HepG2 (cell line): Measurements from ENCODE around the gene ZFP36. TPM values are rescaled to one million over a fixed set of nuclear protein-coding genes. Genes with fewer than 3 reads are reported as not detected.

Experiments used
- ARID3A ChIP-seq: IDR thresholded peaks from 2 replicates; pipeline ENCODE4 v1.6.1; 2012; ENCODE audit warnings: low read depth, low read length, improper control_type of control experiment
- ATF6 ChIP-seq: sonication (generic); formaldehyde crosslinking; conservative IDR thresholded peaks from 2 replicates; pipeline ENCODE4 v1.4.0; 2020; ENCODE audit warnings: missing genetic modification reagents
- CEBPG ChIP-seq: IDR thresholded peaks from 2 replicates; pipeline ENCODE4 v1.6.1; 2016
- CENPX ChIP-seq: sonication (generic); formaldehyde crosslinking; IDR thresholded peaks from 2 replicates; pipeline ENCODE4 v1.9.0; 2021; ENCODE audit warnings: mild to moderate bottlenecking, missing genetic modification reagents, moderate library complexity
- GABPA ChIP-seq, 2 experiments: IDR thresholded peaks; 2 replicates each; pipeline ENCODE4 v1.6.1; 2011 to 2016; ENCODE audit warnings: low read depth in 2 of 2, low read length in 1 of 2, missing biosample characterization in 1 of 2, missing genetic modification characterization in 1 of 2
- IRF2 ChIP-seq: IDR thresholded peaks from 2 replicates; pipeline ENCODE4 v1.6.1; 2018; ENCODE audit warnings: missing genetic modification reagents, missing compliant biosample characterization
- MED1 ChIP-seq: sonication (generic); formaldehyde crosslinking; IDR thresholded peaks from 2 replicates; pipeline ENCODE4 v1.4.0; 2020; ENCODE audit warnings: missing genetic modification reagents
- PCBP1 ChIP-seq: fragments of 200-400 bp; formaldehyde crosslinking; IDR thresholded peaks from 2 replicates; pipeline ENCODE4 v1.6.1; 2017; ENCODE audit warnings: mild to moderate bottlenecking, low read depth, low read length, borderline replicate concordance
- RCOR2 ChIP-seq: IDR thresholded peaks from 2 replicates; pipeline ENCODE4 v1.6.1; 2016; ENCODE audit warnings: missing biosample characterization, missing genetic modification reagents
- TBX2 ChIP-seq: sonication (generic); formaldehyde crosslinking; IDR thresholded peaks from 2 replicates; pipeline ENCODE4 v1.5.0; 2020; ENCODE audit warnings: missing genetic modification reagents, mild to moderate bottlenecking, borderline replicate concordance
- THAP11 ChIP-seq: IDR thresholded peaks from 2 replicates; pipeline ENCODE4 v1.6.1; 2016; ENCODE audit warnings: missing biosample characterization, missing genetic modification reagents
- THAP8 ChIP-seq: sonication (generic); formaldehyde crosslinking; IDR thresholded peaks from 2 replicates; pipeline ENCODE4 v1.5.1; 2020; ENCODE audit warnings: missing genetic modification reagents, mild to moderate bottlenecking, borderline replicate concordance
- ZBTB46 ChIP-seq: sonication (generic); formaldehyde crosslinking; IDR thresholded peaks from 2 replicates; pipeline ENCODE4 v1.4.0; 2020; ENCODE audit warnings: mild to moderate bottlenecking, missing genetic modification reagents, borderline replicate concordance
- ZMYM2 ChIP-seq: sonication (generic); formaldehyde crosslinking; IDR thresholded peaks from 2 replicates; pipeline ENCODE4 v1.8.0; 2022; ENCODE audit warnings: mild to moderate bottlenecking, missing genetic modification reagents
- ZNF18 ChIP-seq: sonication (generic); formaldehyde crosslinking; IDR thresholded peaks from 2 replicates; pipeline ENCODE4 v1.8.0; 2022; ENCODE audit warnings: mild to moderate bottlenecking, missing genetic modification reagents; ENCODE audit not compliant: insufficient replicate concordance
- ZNF558 ChIP-seq: sonication (generic); formaldehyde crosslinking; IDR thresholded peaks from 2 replicates; pipeline ENCODE4 v1.9.0; 2022; ENCODE audit warnings: mild to moderate bottlenecking, missing genetic modification reagents, borderline replicate concordance
- ZNF607 ChIP-seq: sonication (generic); formaldehyde crosslinking; IDR thresholded peaks from 2 replicates; pipeline ENCODE4 v1.5.1; 2020; ENCODE audit warnings: missing genetic modification reagents, mild to moderate bottlenecking, borderline replicate concordance
- ZNF740 ChIP-seq: sonication (generic); formaldehyde crosslinking; IDR thresholded peaks from 2 replicates; pipeline ENCODE4 v1.4.0; 2020; ENCODE audit warnings: missing genetic modification reagents
- ZNF746 ChIP-seq: sonication (generic); formaldehyde crosslinking; IDR thresholded peaks from 2 replicates; pipeline ENCODE4 v1.8.0; 2022; ENCODE audit warnings: mild to moderate bottlenecking, missing genetic modification reagents
- ZNF747 ChIP-seq: sonication (generic); formaldehyde crosslinking; IDR thresholded peaks from 2 replicates; pipeline ENCODE4 v1.8.1; 2023; ENCODE audit warnings: missing genetic modification reagents, mild to moderate bottlenecking, borderline replicate concordance
- polyA plus RNA-seq, 8 experiments: library from polyadenylated mRNA; depleted of rRNA in 3 of 8; stranded (reverse) in 7 of 8; unstranded in 1 of 8; fragments of >200 nt; fragmentation: Illumina TruSeq in 4 of 8; extraction: Trizol in 4 of 8; gene quantifications; 2 replicates each; pipeline versions ENCODE4 v1.2.1 to v1.2.3, GENCODE V29; 2011 to 2016; ENCODE audit warnings: low read depth in 4 of 8, missing spikeins in 1 of 8, mixed read lengths in 1 of 8; ENCODE audit not compliant: insufficient read depth in 1 of 8
- total RNA-seq, 5 experiments: library from RNA; depleted of rRNA; stranded (reverse); fragments of >200 nt; fragmentation: Illumina TruSeq; extraction: Trizol; gene quantifications; 2 replicates each; pipeline ENCODE4 v1.2.3, GENCODE V29; 2016; ENCODE audit warnings: low read depth in 1 of 5

Gene ZFP36
- total and polyA plus RNA-seq, 2 of the 13 experiments (the other 11 are each of a cell fraction or from before 2014, with no cell fraction given) = 1.4 to 1.7 TPM

DNA sequence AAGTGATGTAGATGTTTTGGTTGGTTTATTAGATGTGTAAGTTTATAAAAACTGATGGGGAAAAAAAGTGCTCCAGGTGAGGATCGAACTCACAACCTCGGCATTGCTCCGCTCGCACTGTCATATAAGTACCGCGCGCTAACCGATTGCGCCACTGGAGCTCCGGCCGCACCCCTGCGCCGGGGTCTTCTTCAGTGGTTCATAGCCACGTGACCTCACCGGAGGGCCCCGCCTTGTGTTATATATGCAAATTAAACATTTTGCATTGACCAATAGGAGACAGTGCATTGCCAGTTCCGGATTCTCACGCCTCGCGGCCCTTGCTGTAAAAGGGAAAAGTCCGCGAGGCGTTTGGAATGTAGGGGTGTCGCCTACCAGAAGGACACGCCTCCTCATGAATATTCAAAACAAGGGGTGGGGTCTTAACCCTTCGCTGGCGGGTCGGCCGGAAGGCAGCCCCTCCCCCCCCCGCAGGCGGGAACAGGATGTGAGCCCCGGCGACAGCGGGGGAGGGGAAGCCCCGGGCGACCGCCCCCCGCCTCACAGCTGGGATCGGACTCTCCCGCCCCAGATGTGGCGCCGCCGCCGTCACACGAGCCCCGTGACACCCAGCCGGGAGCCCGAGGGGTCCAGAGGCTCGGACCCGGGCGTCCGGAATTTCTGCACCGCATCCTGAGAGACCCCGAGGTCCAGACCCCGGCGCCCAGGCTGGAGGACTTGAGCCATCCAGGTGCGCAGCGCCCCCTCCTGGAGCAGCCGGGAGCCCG, 5.6 kb downstream of the ZFP36 start, which contains the start of gene PLEKHG2 (continued):
- TF ChIP-seq ZNF740 (CRISPR knock-in tag) (peak; percentile 68; the same call in 1 of the 2 replicates), GABPA (IDR thresholded peaks at IDR 0.05; ENCODE audit: low read depth, low read length) (peak; percentile 65), GABPA (CRISPR knock-in tag; IDR thresholded peaks at IDR 0.05; ENCODE audit: low read depth) (peak; percentile 84), ZNF607 (CRISPR knock-in tag) (peak; percentile 69; the same call in 1 of the 2 replicates), CENPX (CRISPR knock-in tag) (no peak), CEBPG (peak; percentile 97), TBX2 (CRISPR knock-in tag) (peak; percentile 69), THAP11 (CRISPR knock-in tag) (peak; percentile 83), THAP8 (peak; percentile 15; the same call in 1 of the 2 replicates), ZMYM2 (CRISPR knock-in tag) (peak; percentile 81), ZNF558 (0 out of 2 replicates have a peak, but pooled peaks have one; percentile 50), ZBTB46 (0 out of 2 replicates have a peak, but pooled peaks have one; percentile 44), IRF2 (CRISPR knock-in tag) (peak; percentile 55; the same call in 1 of the 2 replicates), ARID3A (peak; percentile 93), ATF6 (CRISPR knock-in tag) (peak; percentile 90; the same call in 1 of the 2 replicates), RCOR2 (CRISPR knock-in tag) (peak; percentile 83; the same call in 1 of the 2 replicates), ZNF746 (peak; percentile 21), MED1 (peak; percentile 56), ZNF18 (peak; percentile 11), ZNF747 (peak; percentile 16; the same call in 1 of the 2 replicates), PCBP1 (peak; percentile 85; the same call in 1 of the 2 replicates)
